ENCODE data around the gene TEX30. TPM values are rescaled to one million over a fixed set of nuclear protein-coding genes. Genes with fewer than 3 reads are reported as not detected.

TEX30 gene
- total and polyA plus RNA-seq, 2 donors (not counting 1 experiment from before 2014, with no cell fraction given), result 4.3 to 5.9 TPM

- no peaks in the 10 kb centered on the region for H3K27me3 ChIP-seq (replicated peaks in 1 of 4; ENCODE audit: control extremely low read depth in 1 of 4, control insufficient read depth in 3 of 4, insufficient read depth in 4 of 4, low read length in 3 of 4)
- H3K9ac ChIP-seq (ENCODE audit: low read length), result no peak overlapping the region
- H3K36me3 ChIP-seq (replicated peaks in 1 of 2; ENCODE audit: control extremely low read depth in 1 of 2, control insufficient read depth in 1 of 2, extremely low read depth in 1 of 2, insufficient read depth in 2 of 2, low read length in 1 of 2), result no peaks in the 10 kb centered on the region
- H3K27ac ChIP-seq (ENCODE audit: low read length in 2 of 2), result no peak overlapping the region
- H3K4me2 ChIP-seq (replicated peaks; ENCODE audit: low read depth, low read length, poor library complexity, severe bottlenecking), result no peak overlapping the region
- Mint-ChIP-seq H3K4me1 (peaks cover 1% of the 10 kb centered on the region), H3K27me3 (no peaks in the 10 kb centered on the region), H3K27ac (no peak overlapping the region), H3K4me3 (no peak overlapping the region), H3K9me3 (ENCODE audit: insufficient read depth) (peaks cover 4% of the 10 kb centered on the region)
- CTCF ChIA-PET, result interaction anchor here (0.7 kb wide), 1 partner anchor 170 kb away, joined by 3 read pairs; no protein-coding TSS in a partner anchor
- no peaks in the 10 kb centered on the region for H4K20me1 ChIP-seq (ENCODE audit: control insufficient read depth, insufficient read depth, low read length, poor library complexity, severe bottlenecking)
- POLR2A ChIA-PET, result no interaction called here
- no peak overlapping the region for H3K4me3 ChIP-seq (ENCODE audit: control extremely low read depth in 1 of 5, extremely low read depth in 1 of 5, insufficient read depth in 1 of 5, low read depth in 2 of 5, low read length in 4 of 5)
- TF ChIP-seq EZH2 (IDR thresholded peaks at IDR 0.05; ENCODE audit: borderline replicate concordance, insufficient read depth, low read depth, low read length, poor library complexity, severe bottlenecking) (no peak), CTCF (IDR thresholded peaks at IDR 0.05) (no peak)
- no peaks in the 10 kb centered on the region for H3K79me2 ChIP-seq (ENCODE audit: control insufficient read depth, insufficient read depth, low read length)
- WGBS (ENCODE audit: insufficient coverage), result 20% methylated on average over 5 of the region's 5 CpGs
- no peaks in the 10 kb centered on the region for H3K4me1 ChIP-seq (ENCODE audit: control insufficient read depth in 2 of 2, insufficient read depth in 2 of 2, low read length in 2 of 2)
- peak overlapping the region; percentile 49 for H2AFZ ChIP-seq (ENCODE audit: insufficient read depth, low read depth, low read length, poor library complexity, severe bottlenecking)
- H3K9me3 ChIP-seq (ENCODE audit: control extremely low read depth in 1 of 3, control insufficient read depth in 2 of 3, insufficient read depth in 1 of 3, low read length in 2 of 3), result peaks cover 0 to 7% (median 0%) of the 10 kb centered on the region in 3 donors
- ATAC-seq (ENCODE audit: low read depth) (no peak), DNase-seq (no peak)
- intact Hi-C loops (cut with micrococcal nuclease), result loop anchor here (10.0 kb wide), 1 partner anchor 385 kb away; no protein-coding TSS in a partner anchor
These were observed 6.0 kb upstream of the TEX30 start for GRCh38 chr13:102779436-102780159.

- no peak overlapping the region for H3K4me3 ChIP-seq (ENCODE audit: control extremely low read depth in 1 of 5, extremely low read depth in 1 of 5, insufficient read depth in 1 of 5, low read depth in 2 of 5, low read length in 4 of 5)
- H3K79me2 ChIP-seq (ENCODE audit: control insufficient read depth, insufficient read depth, low read length), result no peaks in the 10 kb centered on the region
- H3K27ac ChIP-seq (ENCODE audit: low read length in 2 of 2), result no peak overlapping the region
- ATAC-seq (ENCODE audit: low read depth), result no peak
- Mint-ChIP-seq H3K4me3 (no peak overlapping the region), H3K9me3 (ENCODE audit: insufficient read depth) (peaks cover 4% of the 10 kb centered on the region), H3K4me1 (peaks cover 8% of the 10 kb centered on the region), H3K27me3 (no peaks in the 10 kb centered on the region), H3K27ac (no peak overlapping the region)
- ChIA-PET POLR2A (interaction anchor here (0.7 kb wide), 1 partner anchor 382 kb away, joined by 5 read pairs; no protein-coding TSS in a partner anchor), CTCF (no interaction called here)
- no peaks in the 10 kb centered on the region for H4K20me1 ChIP-seq (ENCODE audit: control insufficient read depth, insufficient read depth, low read length, poor library complexity, severe bottlenecking)
- DNase-seq, result no peak
- H3K4me2 ChIP-seq (replicated peaks; ENCODE audit: low read depth, low read length, poor library complexity, severe bottlenecking), result no peak overlapping the region
- H3K27me3 ChIP-seq (replicated peaks in 1 of 4; ENCODE audit: control extremely low read depth in 1 of 4, control insufficient read depth in 3 of 4, insufficient read depth in 4 of 4, low read length in 3 of 4), result no peaks in the 10 kb centered on the region
- H3K9ac ChIP-seq (ENCODE audit: low read length), result no peak overlapping the region
- no peak overlapping the region for H2AFZ ChIP-seq (ENCODE audit: insufficient read depth, low read depth, low read length, poor library complexity, severe bottlenecking)
- TF ChIP-seq EZH2 (IDR thresholded peaks at IDR 0.05; ENCODE audit: borderline replicate concordance, insufficient read depth, low read depth, low read length, poor library complexity, severe bottlenecking) (no peak), CTCF (IDR thresholded peaks at IDR 0.05) (no peak)
- H3K9me3 ChIP-seq (ENCODE audit: control extremely low read depth in 1 of 3, control insufficient read depth in 2 of 3, insufficient read depth in 1 of 3, low read length in 2 of 3), result peaks cover 0 to 14% (median 0%) of the 10 kb centered on the region in 3 donors
- no CpG with 5 or more reads among the region's 3 CpGs for WGBS (ENCODE audit: insufficient coverage)
- H3K36me3 ChIP-seq (replicated peaks in 1 of 2; ENCODE audit: control extremely low read depth in 1 of 2, control insufficient read depth in 1 of 2, extremely low read depth in 1 of 2, insufficient read depth in 2 of 2, low read length in 1 of 2), result no peaks in the 10 kb centered on the region
- peaks cover 3 to 10% of the 10 kb centered on the region in 2 donors for H3K4me1 ChIP-seq (ENCODE audit: control insufficient read depth in 2 of 2, insufficient read depth in 2 of 2, low read length in 2 of 2)
- intact Hi-C loops (cut with micrococcal nuclease), result loop anchor here (10.0 kb wide), 1 partner anchor 383 kb away; no protein-coding TSS in a partner anchor
These were observed 4.2 kb upstream of the TEX30 start for GRCh38 chr13:102777736-102778135.

Measured in B cell (primary cell).